Peyer's patch (tissue), 4 donors: ENCODE measurements around the gene PTPRK.

ENCODE experiments used
- CTCF ChIP-seq, 6 experiments: fragments of 450-650 bp in 4 of 6; fragments of 200-600 bp in 2 of 6; sonication (generic) in 1 of 6; IDR thresholded peaks; one replicate each; pipeline ENCODE4 v1.5.1; 2017 to 2019; ENCODE audit warnings: antibody characterized with exemption in 6 of 6, mild to moderate bottlenecking in 3 of 6, moderate library complexity in 1 of 6
- POLR2A ChIP-seq, 2 donors: fragments of 450-650 bp; IDR thresholded peaks; one replicate each; pipeline ENCODE4 v1.5.1; 2017; ENCODE audit warnings: antibody characterized with exemption in 2 of 2, mild to moderate bottlenecking in 2 of 2, moderate library complexity in 2 of 2

GRCh38 chr6:128024969-128025368 lies 495.4 kb downstream of the PTPRK start:
- TF ChIP-seq CTCF (IDR thresholded peaks at IDR 0.05) (no peak), POLR2A (IDR thresholded peaks at IDR 0.05) (no peak)
